Esophagus muscularis mucosa (tissue), 3 donors: Measurements from ENCODE around the gene TRAF1.

Experiments used
- EP300 ChIP-seq: sonication (generic); formaldehyde crosslinking; IDR thresholded peaks from one replicate; pipeline ENCODE4 v1.6.1; 2017; ENCODE audit warnings: antibody characterized with exemption
- TF ChIP-seq, protein P1 (sequence below), 3 experiments: fragments of 200-600 bp in 2 of 3; fragments of 450-650 bp in 1 of 3; sonication (generic) in 2 of 3; IDR thresholded peaks; one replicate each; pipeline ENCODE4 v1.5.1; 2017 to 2019; ENCODE audit warnings: antibody characterized with exemption in 3 of 3, mild to moderate bottlenecking in 2 of 3, moderate library complexity in 1 of 3

DNA sequence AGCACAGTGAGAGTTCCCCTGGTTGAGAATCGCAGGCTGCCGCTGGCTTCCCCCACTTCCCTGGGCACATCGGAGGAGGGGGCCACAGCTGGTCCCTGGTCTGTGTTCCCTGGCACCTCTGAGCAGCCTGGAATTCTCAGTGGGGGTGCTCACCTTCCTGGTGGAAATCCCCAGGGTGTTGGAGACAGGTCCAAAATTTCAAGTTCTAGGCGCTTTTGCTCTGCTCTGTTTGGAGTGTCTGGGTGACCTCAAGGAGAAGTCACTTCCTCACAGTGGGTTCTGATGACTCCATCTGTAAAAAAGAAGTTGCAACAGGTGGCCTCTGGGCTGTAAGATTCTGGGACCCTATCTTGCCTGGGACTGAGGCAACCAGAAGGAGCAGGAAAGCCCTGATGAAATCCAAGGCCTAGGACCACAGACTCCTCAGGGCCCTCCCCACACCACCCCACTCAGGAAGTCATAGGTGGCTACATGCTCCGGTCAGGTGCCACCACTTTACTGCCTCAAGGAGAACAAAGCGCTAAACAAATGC, at the start of gene TRAF1:
- TF ChIP-seq, protein P1, sequence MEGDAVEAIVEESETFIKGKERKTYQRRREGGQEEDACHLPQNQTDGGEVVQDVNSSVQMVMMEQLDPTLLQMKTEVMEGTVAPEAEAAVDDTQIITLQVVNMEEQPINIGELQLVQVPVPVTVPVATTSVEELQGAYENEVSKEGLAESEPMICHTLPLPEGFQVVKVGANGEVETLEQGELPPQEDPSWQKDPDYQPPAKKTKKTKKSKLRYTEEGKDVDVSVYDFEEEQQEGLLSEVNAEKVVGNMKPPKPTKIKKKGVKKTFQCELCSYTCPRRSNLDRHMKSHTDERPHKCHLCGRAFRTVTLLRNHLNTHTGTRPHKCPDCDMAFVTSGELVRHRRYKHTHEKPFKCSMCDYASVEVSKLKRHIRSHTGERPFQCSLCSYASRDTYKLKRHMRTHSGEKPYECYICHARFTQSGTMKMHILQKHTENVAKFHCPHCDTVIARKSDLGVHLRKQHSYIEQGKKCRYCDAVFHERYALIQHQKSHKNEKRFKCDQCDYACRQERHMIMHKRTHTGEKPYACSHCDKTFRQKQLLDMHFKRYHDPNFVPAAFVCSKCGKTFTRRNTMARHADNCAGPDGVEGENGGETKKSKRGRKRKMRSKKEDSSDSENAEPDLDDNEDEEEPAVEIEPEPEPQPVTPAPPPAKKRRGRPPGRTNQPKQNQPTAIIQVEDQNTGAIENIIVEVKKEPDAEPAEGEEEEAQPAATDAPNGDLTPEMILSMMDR (IDR thresholded peaks at IDR 0.05) = no peak
- TF ChIP-seq EP300 = no peak
